ENCODE results near the gene NRDE2.
A peak's percentile ranks its signal among the peaks of the same experiment; 100 is the strongest.
"Not testable (repeated sequence)": the region's sequence is repeated elsewhere in the genome, so short reads cannot be mapped to it uniquely, and the experiment has no call there.

NRDE2 gene

GRCh38 chr14:90268420-90268819, 63.3 kb downstream of the NRDE2 start:
- DNase-seq (ENCODE audit: low read depth), result no peak

GRCh38 chr14:90266441-90267154, 65.1 kb downstream of the NRDE2 start:
- no peak for DNase-seq (ENCODE audit: low read depth)

DNA sequence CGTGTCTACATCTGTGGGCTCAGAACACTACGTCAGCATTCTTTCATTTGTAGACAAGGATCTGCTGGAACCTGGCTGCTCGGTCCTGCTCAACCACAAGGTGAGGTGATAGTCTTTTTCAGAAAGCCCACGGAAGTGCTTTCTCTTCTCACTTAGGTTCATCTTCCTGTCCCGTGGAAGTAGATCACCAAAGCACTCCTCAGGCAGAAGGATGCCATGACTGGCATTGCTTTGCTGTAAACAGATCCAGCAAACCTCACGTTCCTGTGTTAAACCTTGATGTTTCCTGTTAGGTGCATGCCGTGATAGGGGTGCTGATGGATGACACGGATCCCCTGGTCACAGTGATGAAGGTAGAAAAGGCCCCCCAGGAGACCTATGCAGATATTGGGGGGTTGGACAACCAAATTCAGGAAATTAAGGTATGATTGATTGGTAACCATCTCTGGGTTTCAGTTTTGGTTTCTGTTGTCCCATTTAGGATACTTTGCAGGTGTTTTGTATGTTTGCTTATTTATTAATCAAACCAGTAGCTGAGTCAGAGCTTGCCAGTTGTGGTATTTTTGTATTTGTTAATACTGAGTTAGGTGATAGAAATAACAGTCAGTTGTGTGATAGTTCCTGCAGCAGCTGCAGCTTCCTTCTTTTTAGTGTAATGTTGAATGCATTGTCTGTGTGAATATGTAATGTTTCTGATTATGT, 67.8 kb downstream of the NRDE2 start:
- DNase-seq (ENCODE audit: low read depth), result no peak

GRCh38 chr14:90256354-90257131, 75.2 kb downstream of the NRDE2 start, which contains the start of gene PSMC1:
Gene PSMC1, plus strand, starts transcription at chr14:90256553. Its CDS starts 45 bp downstream, at chr14:90256598.
- peak; percentile 69 for DNase-seq (ENCODE audit: low read depth)

DNA sequence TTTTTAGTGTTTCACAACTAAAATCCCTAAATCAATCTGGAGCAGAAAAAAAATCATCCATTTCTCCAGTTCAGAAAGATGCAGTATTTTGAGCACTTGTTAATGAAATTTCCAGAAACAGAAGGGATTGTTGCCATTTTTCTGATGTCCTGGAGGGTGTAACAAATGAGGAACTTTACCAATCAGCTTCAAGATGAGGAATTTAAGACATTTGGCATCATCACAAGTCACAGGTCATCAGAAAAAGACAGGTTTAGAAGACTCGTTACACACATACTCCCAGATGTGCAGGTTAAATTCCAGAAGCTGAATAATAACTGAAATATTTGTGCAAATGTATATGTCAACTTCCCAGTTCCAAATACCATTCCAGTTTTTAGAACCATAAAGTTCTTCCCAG, 75.9 kb downstream of the NRDE2 start:
- DNase-seq (ENCODE audit: low read depth), result no peak

DNA sequence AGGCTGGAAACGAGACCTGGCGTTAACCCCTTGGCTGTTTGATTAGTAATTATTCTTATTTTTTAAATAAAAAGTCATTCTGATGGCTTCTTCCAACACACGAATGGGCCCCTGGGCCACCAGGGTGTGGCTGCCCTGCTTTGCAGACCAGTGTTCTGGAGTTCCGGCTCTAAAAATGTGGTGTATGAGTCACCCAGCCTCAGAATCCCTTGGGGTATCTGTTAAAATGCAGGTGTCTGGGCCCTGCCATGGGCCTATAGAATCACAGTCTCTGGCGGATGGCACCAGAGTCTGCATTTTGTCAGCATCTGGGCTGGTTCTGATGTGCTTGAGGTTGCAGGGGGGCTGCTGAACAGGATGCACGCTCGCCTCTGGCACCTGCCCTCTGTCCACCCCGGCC, 77.9 kb downstream of the NRDE2 start:
- DNase-seq (ENCODE audit: low read depth), result no peak

DNA sequence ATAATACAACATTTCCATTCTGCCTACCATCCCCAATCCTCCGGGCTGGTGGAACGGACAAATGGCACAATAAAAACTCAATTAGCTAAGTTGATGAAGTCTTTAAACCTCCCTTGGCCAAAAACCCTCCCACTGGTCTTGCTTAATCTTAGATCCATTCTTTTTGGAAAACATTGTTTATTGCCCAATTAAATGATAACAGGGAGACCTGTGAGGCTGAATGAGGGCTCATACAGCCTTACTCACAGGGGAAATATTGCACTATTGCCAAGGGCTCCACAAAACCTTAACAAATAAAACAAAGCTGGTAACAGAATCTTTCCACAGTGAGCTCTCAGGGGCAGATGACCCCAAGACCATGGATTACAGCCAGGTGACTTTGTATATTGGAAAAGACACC, 83.1 kb downstream of the NRDE2 start:
- DNase-seq (ENCODE audit: low read depth), result no peak

- DNase-seq (ENCODE audit: low read depth), result not testable (repeated sequence)
Observed at GRCh38 chr14:90247441-90247840, 84.3 kb downstream of the NRDE2 start.

DNA sequence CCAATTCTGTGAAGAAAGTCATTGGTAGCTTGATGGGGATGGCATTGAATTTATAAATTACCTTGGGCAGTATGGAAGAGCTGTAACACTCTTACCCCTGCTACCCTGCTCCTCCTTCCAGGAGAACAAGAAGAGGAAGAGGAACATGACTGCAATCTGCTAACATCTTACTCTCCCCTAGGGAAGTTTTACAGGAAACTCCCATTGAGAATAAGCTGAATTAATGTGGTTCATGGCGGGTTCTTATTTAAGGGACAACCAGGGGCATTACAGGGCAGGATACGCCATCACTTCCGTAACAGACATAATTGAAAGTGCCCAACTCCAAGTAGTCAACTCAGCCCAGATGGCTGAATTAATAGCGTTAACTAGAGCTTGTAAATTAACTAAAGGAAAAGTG, 84.8 kb downstream of the NRDE2 start:
- no peak for DNase-seq (ENCODE audit: low read depth)

- DNase-seq (ENCODE audit: low read depth), result no peak
Observed at GRCh38 chr14:90242444-90242843, 89.3 kb downstream of the NRDE2 start.

DNA sequence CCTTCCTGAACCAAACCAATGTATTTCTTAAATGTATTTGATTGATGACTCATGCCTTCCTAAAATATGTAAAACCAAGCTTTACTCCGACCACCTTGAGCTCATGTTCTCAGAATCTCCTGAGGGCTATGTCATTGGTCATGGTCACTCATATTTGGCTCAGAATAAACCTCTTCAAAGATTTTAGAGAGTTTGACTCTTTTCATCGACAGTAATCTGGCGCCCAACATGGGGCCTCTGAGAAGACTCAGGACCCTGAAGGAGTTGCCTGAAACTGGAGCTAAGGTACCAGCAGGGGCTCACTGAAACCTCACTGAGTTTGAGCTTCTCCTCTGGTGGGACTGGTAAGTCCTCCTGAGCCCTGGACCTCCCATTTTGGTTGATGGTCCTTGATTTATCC, 92.6 kb downstream of the NRDE2 start:
- DNase-seq (ENCODE audit: low read depth), result no peak

- peak; percentile 59 for DNase-seq (ENCODE audit: low read depth)
Observed at GRCh38 chr14:90235179-90235976, 96.4 kb downstream of the NRDE2 start.

DNA sequence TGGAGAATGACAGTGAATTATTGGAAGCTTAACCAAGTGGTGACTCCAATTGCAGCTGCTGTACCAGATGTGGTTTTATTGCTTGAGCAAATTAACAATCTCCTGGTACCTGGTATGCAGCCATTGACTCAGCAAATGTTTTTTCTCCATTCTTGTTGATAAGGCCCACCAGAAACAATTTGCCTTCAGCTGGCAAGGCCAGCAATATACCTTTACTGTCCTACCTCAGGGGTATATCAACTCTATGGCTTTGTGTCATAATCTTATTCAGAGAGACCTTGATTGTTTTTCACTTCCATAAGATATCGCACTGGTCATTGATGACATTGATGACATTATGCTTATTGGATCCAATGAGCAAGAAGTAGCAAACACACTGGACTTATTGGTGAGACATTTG, 101.8 kb downstream of the NRDE2 start:
- not testable (repeated sequence) for DNase-seq (ENCODE audit: low read depth)

GRCh38 chr14:90228478-90228877, 103.3 kb downstream of the NRDE2 start:
- no peak for DNase-seq (ENCODE audit: low read depth)
